Measurements from ENCODE around the gene DIDO1.

- TF ChIP-seq CTCF (IDR thresholded peaks at IDR 0.05) (no peak), POLR2A (IDR thresholded peaks at IDR 0.05) (no peak)
Observed at GRCh38 chr20:62895539-62895938, 30.8 kb downstream of the DIDO1 start.

Measured in lower leg skin (tissue), 3 donors.